ENCODE measurements around the gene DAP. TPM values are rescaled to one million over a fixed set of nuclear protein-coding genes. Genes with fewer than 3 reads are reported as not detected.

Gene DAP
- polyA plus RNA-seq, 2 of the 4 experiments (the other 2 are of a cell fraction) = 24.2 to 54.9 TPM

DNA sequence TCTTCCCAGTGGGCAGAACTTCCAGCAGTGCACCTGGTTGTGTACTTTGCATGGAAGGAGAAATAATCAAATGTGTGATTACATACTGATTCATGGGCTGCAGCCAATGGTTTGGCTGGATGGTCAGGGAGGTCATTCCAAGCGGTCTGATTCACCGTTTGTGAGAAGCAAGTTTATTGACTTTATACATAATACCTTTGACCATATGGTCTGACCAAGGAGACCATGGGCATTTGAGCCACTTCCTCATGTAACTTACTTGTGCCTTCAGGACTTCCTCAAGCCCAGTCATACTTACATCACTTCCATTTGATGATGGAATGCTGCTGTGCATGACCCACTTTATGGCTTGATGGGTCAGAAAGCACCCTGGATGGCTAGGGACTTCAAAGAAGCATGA lies 41.1 kb downstream of the DAP start (continued):
- TF ChIP-seq, protein P1, sequence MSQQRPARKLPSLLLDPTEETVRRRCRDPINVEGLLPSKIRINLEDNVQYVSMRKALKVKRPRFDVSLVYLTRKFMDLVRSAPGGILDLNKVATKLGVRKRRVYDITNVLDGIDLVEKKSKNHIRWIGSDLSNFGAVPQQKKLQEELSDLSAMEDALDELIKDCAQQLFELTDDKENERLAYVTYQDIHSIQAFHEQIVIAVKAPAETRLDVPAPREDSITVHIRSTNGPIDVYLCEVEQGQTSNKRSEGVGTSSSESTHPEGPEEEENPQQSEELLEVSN (IDR thresholded peaks at IDR 0.05; ENCODE audit: borderline replicate concordance, low read depth) = no peak
- TF ChIP-seq, protein P2, sequence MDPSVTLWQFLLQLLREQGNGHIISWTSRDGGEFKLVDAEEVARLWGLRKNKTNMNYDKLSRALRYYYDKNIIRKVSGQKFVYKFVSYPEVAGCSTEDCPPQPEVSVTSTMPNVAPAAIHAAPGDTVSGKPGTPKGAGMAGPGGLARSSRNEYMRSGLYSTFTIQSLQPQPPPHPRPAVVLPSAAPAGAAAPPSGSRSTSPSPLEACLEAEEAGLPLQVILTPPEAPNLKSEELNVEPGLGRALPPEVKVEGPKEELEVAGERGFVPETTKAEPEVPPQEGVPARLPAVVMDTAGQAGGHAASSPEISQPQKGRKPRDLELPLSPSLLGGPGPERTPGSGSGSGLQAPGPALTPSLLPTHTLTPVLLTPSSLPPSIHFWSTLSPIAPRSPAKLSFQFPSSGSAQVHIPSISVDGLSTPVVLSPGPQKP (IDR thresholded peaks at IDR 0.05; ENCODE audit: low read depth, low read length) = no peak
- TF ChIP-seq PHF8 (IDR thresholded peaks at IDR 0.05; ENCODE audit: borderline replicate concordance, low read depth) (no peak), RAD21 (conservative IDR thresholded peaks at IDR 0.05 in 1 of 2, IDR thresholded peaks at IDR 0.05 in 1 of 2) (no peak), JUN (IDR thresholded peaks at IDR 0.05) (peak; percentile 49 to 54; a peak in 1 of 5 replicates), HOXB13 (CRISPR knock-in tag; IDR thresholded peaks at IDR 0.05; ENCODE audit: low read depth) (no peak), MAZ (IDR thresholded peaks at IDR 0.05; ENCODE audit: borderline replicate concordance, low read depth, low read length) (no peak), CBX8 (IDR thresholded peaks at IDR 0.05) (no peak), EHF (CRISPR knock-in tag; IDR thresholded peaks at IDR 0.05) (no peak), HOXA7 (CRISPR knock-in tag; IDR thresholded peaks at IDR 0.05) (no peak), RCOR1 (IDR thresholded peaks at IDR 0.05; ENCODE audit: low read depth, low read length) (no peak), SREBF2 (IDR thresholded peaks at IDR 0.05) (no peak), MYC (IDR thresholded peaks at IDR 0.05; ENCODE audit: borderline replicate concordance, low read length) (no peak), MAFK (IDR thresholded peaks at IDR 0.05; ENCODE audit: partially characterized antibody) (no peak), TP53 (CRISPR knock-in tag; IDR thresholded peaks at IDR 0.05) (no peak), JUNB (IDR thresholded peaks at IDR 0.05) (peak; percentile 92), EHMT2 (IDR thresholded peaks at IDR 0.05; ENCODE audit: low read depth) (no peak), ZFP36 (IDR thresholded peaks at IDR 0.05; ENCODE audit: borderline replicate concordance, partially characterized antibody) (no peak), FOSB (CRISPR knock-in tag; IDR thresholded peaks at IDR 0.05) (no peak), NPAS2 (CRISPR knock-in tag; IDR thresholded peaks at IDR 0.05; ENCODE audit: borderline replicate concordance) (no peak), FOXS1 (CRISPR knock-in tag; IDR thresholded peaks at IDR 0.05) (no peak), CEBPB (IDR thresholded peaks at IDR 0.05) (0 out of 4 replicates have a peak, but pooled peaks of 1 of the 2 experiments have one; percentile 43), EP300 (IDR thresholded peaks at IDR 0.05) (peak in 1 of 2 experiments; percentile 55; a peak in 1 of 5 replicates), FOSL2 (IDR thresholded peaks at IDR 0.05) (peak; percentile 78), FOSL2 (CRISPR knock-in tag; IDR thresholded peaks at IDR 0.05) (peak; percentile 65), SMC3 (IDR thresholded peaks at IDR 0.05) (no peak), KDM5A (IDR thresholded peaks at IDR 0.05) (no peak), NR3C1 (IDR thresholded peaks at IDR 0.05) (no peak), ZSCAN20 (CRISPR knock-in tag; IDR thresholded peaks at IDR 0.05) (no peak), ZNF302 (CRISPR knock-in tag; IDR thresholded peaks at IDR 0.05) (no peak), HEYL (CRISPR knock-in tag; IDR thresholded peaks at IDR 0.05) (no peak)
- TF ChIP-seq, protein P3, sequence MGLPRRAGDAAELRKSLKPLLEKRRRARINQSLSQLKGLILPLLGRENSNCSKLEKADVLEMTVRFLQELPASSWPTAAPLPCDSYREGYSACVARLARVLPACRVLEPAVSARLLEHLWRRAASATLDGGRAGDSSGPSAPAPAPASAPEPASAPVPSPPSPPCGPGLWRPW (IDR thresholded peaks at IDR 0.05) = no peak
- TF ChIP-seq, protein P4, sequence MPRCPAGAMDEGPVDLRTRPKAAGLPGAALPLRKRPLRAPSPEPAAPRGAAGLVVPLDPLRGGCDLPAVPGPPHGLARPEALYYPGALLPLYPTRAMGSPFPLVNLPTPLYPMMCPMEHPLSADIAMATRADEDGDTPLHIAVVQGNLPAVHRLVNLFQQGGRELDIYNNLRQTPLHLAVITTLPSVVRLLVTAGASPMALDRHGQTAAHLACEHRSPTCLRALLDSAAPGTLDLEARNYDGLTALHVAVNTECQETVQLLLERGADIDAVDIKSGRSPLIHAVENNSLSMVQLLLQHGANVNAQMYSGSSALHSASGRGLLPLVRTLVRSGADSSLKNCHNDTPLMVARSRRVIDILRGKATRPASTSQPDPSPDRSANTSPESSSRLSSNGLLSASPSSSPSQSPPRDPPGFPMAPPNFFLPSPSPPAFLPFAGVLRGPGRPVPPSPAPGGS (IDR thresholded peaks at IDR 0.05) = no peak
- TF ChIP-seq, protein P5, sequence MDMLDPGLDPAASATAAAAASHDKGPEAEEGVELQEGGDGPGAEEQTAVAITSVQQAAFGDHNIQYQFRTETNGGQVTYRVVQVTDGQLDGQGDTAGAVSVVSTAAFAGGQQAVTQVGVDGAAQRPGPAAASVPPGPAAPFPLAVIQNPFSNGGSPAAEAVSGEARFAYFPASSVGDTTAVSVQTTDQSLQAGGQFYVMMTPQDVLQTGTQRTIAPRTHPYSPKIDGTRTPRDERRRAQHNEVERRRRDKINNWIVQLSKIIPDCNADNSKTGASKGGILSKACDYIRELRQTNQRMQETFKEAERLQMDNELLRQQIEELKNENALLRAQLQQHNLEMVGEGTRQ (IDR thresholded peaks at IDR 0.05) = no peak
- TF ChIP-seq, protein P6, sequence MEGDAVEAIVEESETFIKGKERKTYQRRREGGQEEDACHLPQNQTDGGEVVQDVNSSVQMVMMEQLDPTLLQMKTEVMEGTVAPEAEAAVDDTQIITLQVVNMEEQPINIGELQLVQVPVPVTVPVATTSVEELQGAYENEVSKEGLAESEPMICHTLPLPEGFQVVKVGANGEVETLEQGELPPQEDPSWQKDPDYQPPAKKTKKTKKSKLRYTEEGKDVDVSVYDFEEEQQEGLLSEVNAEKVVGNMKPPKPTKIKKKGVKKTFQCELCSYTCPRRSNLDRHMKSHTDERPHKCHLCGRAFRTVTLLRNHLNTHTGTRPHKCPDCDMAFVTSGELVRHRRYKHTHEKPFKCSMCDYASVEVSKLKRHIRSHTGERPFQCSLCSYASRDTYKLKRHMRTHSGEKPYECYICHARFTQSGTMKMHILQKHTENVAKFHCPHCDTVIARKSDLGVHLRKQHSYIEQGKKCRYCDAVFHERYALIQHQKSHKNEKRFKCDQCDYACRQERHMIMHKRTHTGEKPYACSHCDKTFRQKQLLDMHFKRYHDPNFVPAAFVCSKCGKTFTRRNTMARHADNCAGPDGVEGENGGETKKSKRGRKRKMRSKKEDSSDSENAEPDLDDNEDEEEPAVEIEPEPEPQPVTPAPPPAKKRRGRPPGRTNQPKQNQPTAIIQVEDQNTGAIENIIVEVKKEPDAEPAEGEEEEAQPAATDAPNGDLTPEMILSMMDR (IDR thresholded peaks at IDR 0.05) = no peak
- TF ChIP-seq, protein P7, sequence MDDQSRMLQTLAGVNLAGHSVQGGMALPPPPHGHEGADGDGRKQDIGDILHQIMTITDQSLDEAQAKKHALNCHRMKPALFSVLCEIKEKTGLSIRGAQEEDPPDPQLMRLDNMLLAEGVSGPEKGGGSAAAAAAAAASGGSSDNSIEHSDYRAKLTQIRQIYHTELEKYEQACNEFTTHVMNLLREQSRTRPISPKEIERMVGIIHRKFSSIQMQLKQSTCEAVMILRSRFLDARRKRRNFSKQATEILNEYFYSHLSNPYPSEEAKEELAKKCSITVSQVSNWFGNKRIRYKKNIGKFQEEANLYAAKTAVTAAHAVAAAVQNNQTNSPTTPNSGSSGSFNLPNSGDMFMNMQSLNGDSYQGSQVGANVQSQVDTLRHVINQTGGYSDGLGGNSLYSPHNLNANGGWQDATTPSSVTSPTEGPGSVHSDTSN (IDR thresholded peaks at IDR 0.05) = peak; percentile 48; the same call in 1 of the 2 replicates
- TF ChIP-seq, protein P8, sequence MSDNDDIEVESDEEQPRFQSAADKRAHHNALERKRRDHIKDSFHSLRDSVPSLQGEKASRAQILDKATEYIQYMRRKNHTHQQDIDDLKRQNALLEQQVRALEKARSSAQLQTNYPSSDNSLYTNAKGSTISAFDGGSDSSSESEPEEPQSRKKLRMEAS (IDR thresholded peaks at IDR 0.05) = peak; percentile 77

Measured in A549 (cell line).